ENCODE results near the gene CPED1. TPM values are rescaled to one million over a fixed set of nuclear protein-coding genes. Genes with fewer than 3 reads are reported as not detected.
"Not testable (repeated sequence)": the region's sequence is repeated elsewhere in the genome, so short reads cannot be mapped to it uniquely, and the experiment has no call there.

CPED1 gene
- total RNA-seq, 2 experiments from 2014 or later, result not detected

GRCh38 chr7:121069346-121070100 is 81.0 kb downstream of the CPED1 start:
- peaks cover 14% of the 10 kb centered on the region for H3K27me3 Mint-ChIP-seq
- CTCF ChIA-PET, result interaction anchor here (1.0 kb wide), 1 partner anchor 12 kb away, joined by 6 read pairs; no protein-coding TSS in a partner anchor
- no peak overlapping the region for H3K27ac Mint-ChIP-seq
- no peaks in the 10 kb centered on the region for H3K4me1 Mint-ChIP-seq
- no peaks in the 10 kb centered on the region for H3K36me3 Mint-ChIP-seq (ENCODE audit: low read depth)
- no peak overlapping the region for H3K4me3 Mint-ChIP-seq
- no peak for DNase-seq
- no peaks in the 10 kb centered on the region for H3K9me3 Mint-ChIP-seq
- POLR2A ChIA-PET, result no interaction called here

- no peaks in the 10 kb centered on the region for H3K9me3 Mint-ChIP-seq
- CTCF ChIA-PET, result no interaction called here
- no peaks in the 10 kb centered on the region for H3K4me1 Mint-ChIP-seq
- no peaks in the 10 kb centered on the region for H3K36me3 Mint-ChIP-seq (ENCODE audit: low read depth)
- no peak overlapping the region for H3K4me3 Mint-ChIP-seq
- no peak for DNase-seq
- POLR2A ChIA-PET, result no interaction called here
- peaks cover 16% of the 10 kb centered on the region for H3K27me3 Mint-ChIP-seq
- no peak overlapping the region for H3K27ac Mint-ChIP-seq
Measured at GRCh38 chr7:121071132-121071531, 82.6 kb downstream of the CPED1 start.

- Mint-ChIP-seq H3K9me3 (no peaks in the 10 kb centered on the region), H3K4me3 (no peak overlapping the region), H3K27me3 (peaks cover 20% of the 10 kb centered on the region), H3K36me3 (ENCODE audit: low read depth) (no peaks in the 10 kb centered on the region), H3K4me1 (no peaks in the 10 kb centered on the region), H3K27ac (no peak overlapping the region)
- POLR2A ChIA-PET, result no interaction called here
- no peak for DNase-seq
- CTCF ChIA-PET, result no interaction called here
Measured at GRCh38 chr7:121071662-121072061, 83.2 kb downstream of the CPED1 start.

GRCh38 chr7:121072826-121073225 is 84.3 kb downstream of the CPED1 start:
- POLR2A ChIA-PET, result no interaction called here
- no peak for DNase-seq
- CTCF ChIA-PET, result no interaction called here
- Mint-ChIP-seq H3K27ac (no peak overlapping the region), H3K9me3 (no peaks in the 10 kb centered on the region), H3K4me3 (no peak overlapping the region), H3K4me1 (no peaks in the 10 kb centered on the region), H3K27me3 (peaks cover 23% of the 10 kb centered on the region), H3K36me3 (ENCODE audit: low read depth) (no peaks in the 10 kb centered on the region)

- CTCF ChIA-PET, result no interaction called here
Measured at GRCh38 chr7:121073463-121074099, 85.1 kb downstream of the CPED1 start.

GRCh38 chr7:121075424-121075841 is 86.9 kb downstream of the CPED1 start:
- peaks cover 22% of the 10 kb centered on the region for H3K27me3 Mint-ChIP-seq
- CTCF ChIA-PET, result interaction anchor here (2.2 to 2.3 kb wide), 2 partner anchors 21 to 88 kb away, joined by 4 to 6 read pairs; no protein-coding TSS in a partner anchor
- POLR2A ChIA-PET; H3K4me1 Mint-ChIP-seq; DNase-seq; H3K9me3 Mint-ChIP-seq; H3K36me3 Mint-ChIP-seq (ENCODE audit: low read depth); H3K4me3 Mint-ChIP-seq; H3K27ac Mint-ChIP-seq: not testable (repeated sequence)

More at GRCh38 chr7:121073463-121074099, 85.1 kb downstream of the CPED1 start:
- H3K4me3 Mint-ChIP-seq, result no peak overlapping the region
- H3K27ac Mint-ChIP-seq, result no peak overlapping the region
- POLR2A ChIA-PET, result no interaction called here
- DNase-seq, result no peak
- no peaks in the 10 kb centered on the region for H3K36me3 Mint-ChIP-seq (ENCODE audit: low read depth)
- H3K27me3 Mint-ChIP-seq, result peaks cover 23% of the 10 kb centered on the region
- H3K4me1 Mint-ChIP-seq, result no peaks in the 10 kb centered on the region
- H3K9me3 Mint-ChIP-seq, result no peaks in the 10 kb centered on the region

- Mint-ChIP-seq H3K27ac (no peak overlapping the region), H3K4me1 (no peaks in the 10 kb centered on the region), H3K9me3 (no peaks in the 10 kb centered on the region), H3K27me3 (peaks cover 20% of the 10 kb centered on the region), H3K4me3 (no peak overlapping the region), H3K36me3 (ENCODE audit: low read depth) (no peaks in the 10 kb centered on the region)
- ChIA-PET CTCF (interaction anchor here (0.8 to 2.3 kb wide), 7 partner anchors 12 to 272 kb away, joined by 3 to 6 read pairs (median 3); no protein-coding TSS in a partner anchor), POLR2A (interaction anchor here (1.0 kb wide), 1 partner anchor 88 kb away, joined by 3 read pairs; no protein-coding TSS in a partner anchor)
- DNase-seq, result no peak
Measured at GRCh38 chr7:121075952-121076349, 87.4 kb downstream of the CPED1 start.

GRCh38 chr7:121076350-121077164 is 88.0 kb downstream of the CPED1 start:
- Mint-ChIP-seq H3K27ac (no peak overlapping the region), H3K36me3 (ENCODE audit: low read depth) (no peaks in the 10 kb centered on the region), H3K27me3 (peaks cover 20% of the 10 kb centered on the region), H3K4me1 (no peaks in the 10 kb centered on the region), H3K4me3 (no peak overlapping the region), H3K9me3 (no peaks in the 10 kb centered on the region)
- no peak for DNase-seq
- POLR2A ChIA-PET, result interaction anchor here (1.0 kb wide), 1 partner anchor 89 kb away, joined by 3 read pairs; no protein-coding TSS in a partner anchor
- CTCF ChIA-PET, result interaction anchor here (0.8 to 2.3 kb wide), 7 partner anchors 11 to 272 kb away, joined by 3 to 6 read pairs (median 3); no protein-coding TSS in a partner anchor

- DNase-seq, result no peak
- H3K36me3 Mint-ChIP-seq (ENCODE audit: low read depth), result no peaks in the 10 kb centered on the region
- ChIA-PET POLR2A (no interaction called here), CTCF (interaction anchor here (1.0 to 2.3 kb wide), 4 partner anchors 18 to 90 kb away, joined by 3 to 6 read pairs (median 4); no protein-coding TSS in a partner anchor)
- no peak overlapping the region for H3K27ac Mint-ChIP-seq
- no peaks in the 10 kb centered on the region for H3K4me1 Mint-ChIP-seq
- H3K9me3 Mint-ChIP-seq, result no peaks in the 10 kb centered on the region
- H3K4me3 Mint-ChIP-seq, result no peak overlapping the region
- peaks cover 20% of the 10 kb centered on the region for H3K27me3 Mint-ChIP-seq
Measured at GRCh38 chr7:121077165-121077630, 88.7 kb downstream of the CPED1 start.

GRCh38 chr7:121078701-121079227 is 90.3 kb downstream of the CPED1 start:
- CTCF ChIA-PET, result no interaction called here
- H3K4me3 Mint-ChIP-seq, result no peak overlapping the region
- DNase-seq, result no peak
- no peaks in the 10 kb centered on the region for H3K36me3 Mint-ChIP-seq (ENCODE audit: low read depth)
- POLR2A ChIA-PET, result no interaction called here
- H3K4me1 Mint-ChIP-seq, result no peaks in the 10 kb centered on the region
- no peaks in the 10 kb centered on the region for H3K9me3 Mint-ChIP-seq
- no peak overlapping the region for H3K27ac Mint-ChIP-seq
- H3K27me3 Mint-ChIP-seq, result peaks cover 25% of the 10 kb centered on the region

GRCh38 chr7:121079425-121080169 is 91.1 kb downstream of the CPED1 start:
- no peak overlapping the region for H3K27ac Mint-ChIP-seq
- no peaks in the 10 kb centered on the region for H3K4me1 Mint-ChIP-seq
- H3K36me3 Mint-ChIP-seq (ENCODE audit: low read depth), result no peaks in the 10 kb centered on the region
- no peak for DNase-seq
- H3K9me3 Mint-ChIP-seq, result no peaks in the 10 kb centered on the region
- H3K4me3 Mint-ChIP-seq, result no peak overlapping the region
- ChIA-PET CTCF (no interaction called here), POLR2A (no interaction called here)
- peaks cover 28% of the 10 kb centered on the region for H3K27me3 Mint-ChIP-seq

GRCh38 chr7:121080257-121080912 is 91.9 kb downstream of the CPED1 start:
- no peak overlapping the region for H3K4me3 Mint-ChIP-seq
- H3K36me3 Mint-ChIP-seq (ENCODE audit: low read depth), result no peaks in the 10 kb centered on the region
- no peak for DNase-seq
- no peaks in the 10 kb centered on the region for H3K9me3 Mint-ChIP-seq
- no peak overlapping the region for H3K27ac Mint-ChIP-seq
- POLR2A ChIA-PET, result no interaction called here
- H3K4me1 Mint-ChIP-seq, result no peaks in the 10 kb centered on the region
- CTCF ChIA-PET, result interaction anchor here (1.2 to 4.0 kb wide), 3 partner anchors 90 to 273 kb away, joined by 5 to 39 read pairs (median 12); partner anchors contain the start of gene CPED1
- peaks cover 30% of the 10 kb centered on the region for H3K27me3 Mint-ChIP-seq

Data from activated CD4-positive, alpha-beta memory T cell treated with anti-CD3 and anti-CD28 coated beads, Interleukin-2, amount 10 ng/mL, durations not matched to agents 7 days and 5 days (primary cell).